ENCODE data around the gene SUGCT. TPM values are rescaled to one million over a fixed set of nuclear protein-coding genes. Genes with fewer than 3 reads are reported as not detected.

Gene SUGCT
- total and polyA plus RNA-seq, 2 of the 8 experiments (the other 6 are each of a cell fraction or from before 2014, with no cell fraction given), result 2.8 to 5.4 TPM

- Histone ChIP-seq H3K9ac (replicated peaks in 1 of 4; ENCODE audit: extremely low read depth in 1 of 4, low read depth in 3 of 4, low read length in 3 of 4) (no peak overlapping the region), H3K9me3 (ENCODE audit: insufficient read depth in 2 of 2, low read depth in 1 of 2, low read length in 1 of 2) (no peaks in the 10 kb centered on the region), H3K4me3 (ENCODE audit: extremely low read depth in 1 of 4, insufficient read depth in 2 of 4, low read depth in 3 of 4, low read length in 4 of 4) (no peak overlapping the region), H3K4me2 (ENCODE audit: insufficient read depth in 1 of 2, low read depth in 2 of 2, low read length in 2 of 2) (no peak overlapping the region), H3K4ac (replicated peaks; ENCODE audit: insufficient read length, low read depth, low read length) (no peak overlapping the region), H3K23ac (ENCODE audit: insufficient read length) (no peak overlapping the region), H2AFZ (ENCODE audit: low read length) (no peak overlapping the region), H3K18ac (ENCODE audit: extremely low read depth, low read length) (no peak overlapping the region), H3K14ac (ENCODE audit: insufficient read length) (no peak overlapping the region), H3K79me2 (ENCODE audit: control insufficient read depth in 1 of 2, insufficient read depth in 2 of 2, low read length in 2 of 2) (no peaks in the 10 kb centered on the region), H3K56ac (replicated peaks; ENCODE audit: insufficient read length, low read depth, low read length) (no peak overlapping the region), H4K20me1 (replicated peaks in 1 of 2; ENCODE audit: control insufficient read depth in 1 of 2, insufficient read depth in 2 of 2, low read length in 2 of 2) (peaks cover 0 to 2% of the 10 kb centered on the region in 2 experiments), H4K8ac (ENCODE audit: extremely low read depth, insufficient read depth, low read length) (no peak overlapping the region; the same call in 1 of the 2 replicates), H3K27me3 (replicated peaks in 1 of 4; ENCODE audit: control insufficient read depth in 3 of 4, extremely low read depth in 1 of 4, insufficient read depth in 3 of 4, low read length in 3 of 4) (no peaks in the 10 kb centered on the region), H3K79me1 (ENCODE audit: low read depth, low read length) (no peaks in the 10 kb centered on the region), H4K5ac (ENCODE audit: insufficient read length, low read depth, low read length) (no peak overlapping the region), H3K4me1 (replicated peaks in 1 of 4; ENCODE audit: control insufficient read depth in 3 of 4, insufficient read depth in 4 of 4, low read length in 3 of 4) (peaks cover 0 to 4% (median 2%) of the 10 kb centered on the region in 4 experiments; a peak in 4 of 7 replicates), H2BK20ac (ENCODE audit: low read length) (no peak overlapping the region), H4K91ac (replicated peaks; ENCODE audit: insufficient read length, low read length) (no peak overlapping the region), H3K23me2 (ENCODE audit: low read depth, low read length) (no peaks in the 10 kb centered on the region; the same call in 1 of the 2 replicates), H2AK5ac (ENCODE audit: low read depth, low read length) (no peak overlapping the region), H3K36me3 (ENCODE audit: control insufficient read depth in 2 of 4, insufficient read depth in 4 of 4, low read length in 3 of 4) (peaks cover 7 to 28% (median 17%) of the 10 kb centered on the region in 4 experiments), H2BK12ac (ENCODE audit: low read depth, low read length) (no peak overlapping the region), H2BK15ac (ENCODE audit: low read length) (no peak overlapping the region), H2BK5ac (ENCODE audit: low read depth, low read length) (no peak overlapping the region), H3K27ac (ENCODE audit: low read depth, low read length) (no peak overlapping the region), H2BK120ac (replicated peaks; ENCODE audit: low read depth, low read length) (no peak overlapping the region)
- 96% methylated on average over 8 of the region's 8 CpGs; no CpG with 5 or more reads in 1 of the 2 experiments for WGBS, 2 experiments (ENCODE audit: extremely low coverage in 1 of 2, insufficient coverage in 1 of 2, insufficient read length in 1 of 2, insufficient replicate concordance in 2 of 2, low coverage in 1 of 2, low lambda C conversion rate in 2 of 2, missing lambda C conversion rate in 1 of 2)
- no peak for FAIRE-seq
- ChIA-PET CTCF (ENCODE audit: partially characterized antibody) (interaction anchor here (0.6 to 1.4 kb wide), 2 partner anchors 13 to 33 kb away, joined by 3 read pairs; no protein-coding TSS in a partner anchor), POLR2A (ENCODE audit: partially characterized antibody) (no interaction called here)
- DNase-seq (ENCODE audit: low read depth in 1 of 2, low spot score in 2 of 2), result no peak
- TF ChIP-seq BACH1 (IDR thresholded peaks at IDR 0.05; ENCODE audit: low read length), result no peak
- TF ChIP-seq EGR1 (IDR thresholded peaks at IDR 0.05; ENCODE audit: borderline replicate concordance, low read depth, low read length), result no peak
- TF ChIP-seq SP2 (IDR thresholded peaks at IDR 0.05; ENCODE audit: low read length), result no peak
- no peak for TF ChIP-seq E2F6 (IDR thresholded peaks at IDR 0.05)
- TF ChIP-seq KDM1A (IDR thresholded peaks at IDR 0.05; ENCODE audit: borderline replicate concordance, low read length), result no peak
- TF ChIP-seq CEBPB (IDR thresholded peaks at IDR 0.05; ENCODE audit: low read depth, low read length), result no peak
- TF ChIP-seq RXRA (IDR thresholded peaks at IDR 0.05; ENCODE audit: insufficient read depth, low read depth, low read length), result no peak
- no peak for TF ChIP-seq MAFK (IDR thresholded peaks at IDR 0.05; ENCODE audit: low read depth, low read length)
- no peak for TF ChIP-seq CTBP2 (IDR thresholded peaks at IDR 0.05; ENCODE audit: borderline replicate concordance, insufficient read depth, insufficient read length, low read length)
- no peak for TF ChIP-seq EP300 (IDR thresholded peaks at IDR 0.05; ENCODE audit: borderline replicate concordance in 1 of 2, low read depth in 2 of 2, low read length in 2 of 2)
- TF ChIP-seq SRF (IDR thresholded peaks at IDR 0.05; ENCODE audit: low read depth, low read length), result no peak
- TF ChIP-seq CBX8 (IDR thresholded peaks at IDR 0.05; ENCODE audit: borderline replicate concordance, low read depth, low read length), result no peak
These were observed 41.0 kb upstream of the SUGCT start for GRCh38 chr7:40093631-40094350.
